Lower leg skin (tissue), 3 donors: ENCODE results near the gene PPFIA1.

ENCODE experiments used
- POLR2A ChIP-seq, 2 donors: fragments of 450-650 bp; IDR thresholded peaks; one replicate each; pipeline ENCODE4 v1.6.1; 2016 to 2017; ENCODE audit warnings: antibody characterized with exemption in 2 of 2, mild to moderate bottlenecking in 1 of 2, moderate library complexity in 1 of 2
- TF ChIP-seq, protein P1 (sequence below), 3 donors: fragments of 450-650 bp; IDR thresholded peaks; one replicate each; pipeline ENCODE4 v1.5.1; 2016; ENCODE audit warnings: antibody characterized with exemption in 3 of 3, mild to moderate bottlenecking in 3 of 3, moderate library complexity in 2 of 3

DNA sequence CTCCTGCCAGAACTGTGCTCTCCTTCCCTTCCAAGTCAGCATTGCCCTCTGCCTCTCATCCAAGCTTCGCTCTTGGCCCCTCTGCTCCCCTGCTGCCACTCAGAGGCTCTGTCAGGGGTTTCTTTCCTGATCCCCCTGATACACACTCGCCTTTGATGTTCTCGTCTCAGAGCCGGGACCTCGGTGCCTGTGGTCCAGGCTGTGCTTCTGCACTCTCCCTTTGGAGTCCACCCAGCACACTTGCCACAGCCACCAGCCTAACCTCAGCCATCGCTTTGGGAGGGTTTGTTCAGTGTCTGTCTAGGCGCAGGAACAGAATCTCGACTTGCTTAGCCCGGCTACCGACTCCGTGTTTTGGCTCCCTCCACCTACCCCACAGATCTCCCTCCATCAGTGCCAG, 29.1 kb downstream of the PPFIA1 start:
- TF ChIP-seq, protein P1, sequence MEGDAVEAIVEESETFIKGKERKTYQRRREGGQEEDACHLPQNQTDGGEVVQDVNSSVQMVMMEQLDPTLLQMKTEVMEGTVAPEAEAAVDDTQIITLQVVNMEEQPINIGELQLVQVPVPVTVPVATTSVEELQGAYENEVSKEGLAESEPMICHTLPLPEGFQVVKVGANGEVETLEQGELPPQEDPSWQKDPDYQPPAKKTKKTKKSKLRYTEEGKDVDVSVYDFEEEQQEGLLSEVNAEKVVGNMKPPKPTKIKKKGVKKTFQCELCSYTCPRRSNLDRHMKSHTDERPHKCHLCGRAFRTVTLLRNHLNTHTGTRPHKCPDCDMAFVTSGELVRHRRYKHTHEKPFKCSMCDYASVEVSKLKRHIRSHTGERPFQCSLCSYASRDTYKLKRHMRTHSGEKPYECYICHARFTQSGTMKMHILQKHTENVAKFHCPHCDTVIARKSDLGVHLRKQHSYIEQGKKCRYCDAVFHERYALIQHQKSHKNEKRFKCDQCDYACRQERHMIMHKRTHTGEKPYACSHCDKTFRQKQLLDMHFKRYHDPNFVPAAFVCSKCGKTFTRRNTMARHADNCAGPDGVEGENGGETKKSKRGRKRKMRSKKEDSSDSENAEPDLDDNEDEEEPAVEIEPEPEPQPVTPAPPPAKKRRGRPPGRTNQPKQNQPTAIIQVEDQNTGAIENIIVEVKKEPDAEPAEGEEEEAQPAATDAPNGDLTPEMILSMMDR (IDR thresholded peaks at IDR 0.05) = no peak
- TF ChIP-seq POLR2A (IDR thresholded peaks at IDR 0.05) = no peak
